T-helper 2 cell treated with Interferon-gamma antibody and Interleukin-4, amounts not matched to agents 100 ng/mL and 5 ng/mL, for 36 hours (primary cell): ENCODE measurements around the gene DCAF6. TPM values are rescaled to one million over a fixed set of nuclear protein-coding genes. Genes with fewer than 3 reads are reported as not detected.
"Not testable (repeated sequence)": the region's sequence is repeated elsewhere in the genome, so short reads cannot be mapped to it uniquely, and the experiment has no call there.

Experiments used
- intact Hi-C: fragments of 100-400 bp; cut with micrococcal nuclease; formaldehyde crosslinking; loops from one replicate; pipeline ENCODE4 v1.15.1; 2023
- total RNA-seq: library from RNA; stranded (reverse); gene quantifications from 2 replicates; pipeline ENCODE4 v1.2.3, GENCODE V29; 2022

Gene DCAF6
- total RNA-seq, 1 donor from 2014 or later = 21.0 TPM

GRCh38 chr1:167923324-167924056 lies 13.0 kb upstream of the DCAF6 start:
- intact Hi-C loops = no loop called here

GRCh38 chr1:167924102-167924501 lies 12.4 kb upstream of the DCAF6 start:
- intact Hi-C loops = no loop called here

- intact Hi-C loops = no loop called here
Observed at GRCh38 chr1:167924543-167925231, 11.8 kb upstream of the DCAF6 start.

GRCh38 chr1:167926486-167926997 lies 9.9 kb upstream of the DCAF6 start:
- intact Hi-C loops = no loop called here

GRCh38 chr1:167927046-167927754 lies 9.3 kb upstream of the DCAF6 start:
- intact Hi-C loops = no loop called here

- intact Hi-C loops = no loop called here
Observed at GRCh38 chr1:167928457-167928852, 8.0 kb upstream of the DCAF6 start.

- intact Hi-C loops = not testable (repeated sequence)
Observed at GRCh38 chr1:167928919-167929318, 7.6 kb upstream of the DCAF6 start.

GRCh38 chr1:167929725-167930124 lies 6.8 kb upstream of the DCAF6 start:
- intact Hi-C loops = loop anchor here (10.0 kb wide), 1 partner anchor 1055 kb away; the partner anchor contains the start of gene TADA1

- intact Hi-C loops = loop anchor here (10.0 kb wide), 1 partner anchor 1059 kb away; the partner anchor contains the start of gene TADA1
Observed at GRCh38 chr1:167933788-167934187, 2.7 kb upstream of the DCAF6 start.

- intact Hi-C loops = loop anchor here (5.0 to 10.0 kb wide), 6 partner anchors 148 to 1958 kb away; partner anchors contain the start of genes CREG1, SCYL3 and TADA1
Observed at GRCh38 chr1:167934426-167935215, 1.9 kb upstream of the DCAF6 start.

GRCh38 chr1:167935216-167936067 lies 1.0 kb upstream of the DCAF6 start:
- intact Hi-C loops = loop anchor here (1.0 to 10.0 kb wide), 14 partner anchors 131 to 1957 kb away; partner anchors contain the start of genes CREG1, NME7, SCYL3 and SFT2D2

GRCh38 chr1:167936930-167937708 lies 636 bp downstream of the DCAF6 start, which contains the start of gene MPC2:
MPC2 (minus strand) TSS chr1:167937072; CDS start chr1:167935841, 1,231 bp downstream.
- intact Hi-C loops = loop anchor here (1.0 to 10.0 kb wide), 14 partner anchors 132 to 1955 kb away; partner anchors contain the start of genes CREG1, NME7, SCYL3 and SFT2D2

- intact Hi-C loops = loop anchor here (2.0 to 10.0 kb wide), 12 partner anchors 133 to 1955 kb away; partner anchors contain the start of genes CREG1, NME7, SCYL3 and SFT2D2
Observed at GRCh38 chr1:167937709-167938010, 1.2 kb downstream of the DCAF6 start.

GRCh38 chr1:167938080-167938636 lies 1.7 kb downstream of the DCAF6 start:
- intact Hi-C loops = loop anchor here (5.0 to 10.0 kb wide), 6 partner anchors 144 to 1954 kb away; partner anchors contain the start of genes CREG1, SCYL3 and TADA1

GRCh38 chr1:167940264-167940663 lies 3.8 kb downstream of the DCAF6 start:
- intact Hi-C loops = no loop called here

GRCh38 chr1:167943541-167943940 lies 7.1 kb downstream of the DCAF6 start:
- intact Hi-C loops = no loop called here

GRCh38 chr1:167947733-167948132 lies 11.2 kb downstream of the DCAF6 start:
- intact Hi-C loops = no loop called here

GRCh38 chr1:167949785-167950184 lies 13.3 kb downstream of the DCAF6 start:
- intact Hi-C loops = no loop called here
